Spinal cord (tissue), 10 donors: ENCODE data around the gene GABARAP. TPM values are rescaled to one million over a fixed set of nuclear protein-coding genes. Genes with fewer than 3 reads are reported as not detected.
A peak's percentile ranks its signal among the peaks of the same experiment; 100 is the strongest.

Source experiments
- DNase-seq, 6 donors: peaks; one replicate each; pipeline versions ENCODE4 v3.0.0 to v3.0.0-alpha.2; 2013 to 2015; ENCODE audit warnings: low spot score in 6 of 6, low read depth in 4 of 6
- H3K27ac ChIP-seq: one replicate; pipeline ENCODE4 v1.5.1; 2013; ENCODE audit warnings: low read depth, low read length, control low read depth
- H3K27me3 ChIP-seq: one replicate; pipeline ENCODE4 v1.6.1; 2013; ENCODE audit warnings: low read length; ENCODE audit not compliant: control insufficient read depth, insufficient read depth
- H3K36me3 ChIP-seq: one replicate; pipeline ENCODE4 v1.6.1; 2013; ENCODE audit warnings: low read length; ENCODE audit not compliant: control insufficient read depth, insufficient read depth
- H3K4me1 ChIP-seq: one replicate; pipeline ENCODE4 v1.6.1; 2013; ENCODE audit warnings: low read length; ENCODE audit not compliant: control insufficient read depth, insufficient read depth
- H3K4me3 ChIP-seq: one replicate; pipeline ENCODE4 v1.5.1; 2013; ENCODE audit warnings: low read depth, low read length, control low read depth
- H3K9me3 ChIP-seq: one replicate; pipeline ENCODE4 v1.6.1; 2013; ENCODE audit warnings: low read length; ENCODE audit not compliant: control insufficient read depth, insufficient read depth
- WGBS: methylation state at CpG from one replicate; pipeline ENCODE4 v1.1.5; 2013; ENCODE audit warnings: missing lambda C conversion rate; ENCODE audit not compliant: insufficient coverage; 5-methylcytosine and 5-hydroxymethylcytosine counted together
- polyA plus RNA-seq, 2 donors: library from polyadenylated mRNA; unstranded; fragments of 120-200 nt; gene quantifications; one replicate each; pipeline ENCODE4 v1.2.1, GENCODE V29; 2013; ENCODE audit not compliant: insufficient read length in 2 of 2
- total RNA-seq, 2 donors: library from RNA; depleted of rRNA in 1 of 2; stranded (reverse); fragments of 120-200 nt in 1 of 2; fragments of >200 nt in 1 of 2; gene quantifications; one replicate each; pipeline versions ENCODE4 v1.2.3 to v1.2.4, GENCODE V29; 2013 to 2014
- donor health status: healthy.

The GABARAP gene
- total and polyA plus RNA-seq, 4 donors = 196 to 481 (median 446) TPM

- Histone ChIP-seq H3K9me3 (no peaks in the 10 kb centered on the region), H3K4me1 (peaks cover 24% of the 10 kb centered on the region), H3K36me3 (peaks cover 35% of the 10 kb centered on the region), H3K4me3 (peak overlapping the region; percentile 9), H3K27ac (no peak overlapping the region), H3K27me3 (peaks cover 50% of the 10 kb centered on the region)
- 2% methylated on average over 69 of the region's 71 CpGs for WGBS
- DNase-seq = no peak
Measured at GRCh38 chr17:7261379-7262191, 19.3 kb upstream of the GABARAP start.

GRCh38 chr17:7260651-7261378, 18.6 kb upstream of the GABARAP start:
- Histone ChIP-seq H3K27me3 (peaks cover 48% of the 10 kb centered on the region), H3K4me1 (peaks cover 24% of the 10 kb centered on the region), H3K4me3 (peak overlapping the region; percentile 9), H3K36me3 (peaks cover 43% of the 10 kb centered on the region), H3K27ac (no peak overlapping the region), H3K9me3 (no peaks in the 10 kb centered on the region)
- DNase-seq = no peak
- WGBS = 6% methylated on average over 54 of the region's 54 CpGs

- H3K36me3 ChIP-seq = peaks cover 49% of the 10 kb centered on the region
- 100% methylated on average over 3 of the region's 4 CpGs for WGBS
Measured at GRCh38 chr17:7260151-7260550, 17.9 kb upstream of the GABARAP start.

GRCh38 chr17:7259555-7259889, 17.3 kb upstream of the GABARAP start:
- Histone ChIP-seq H3K27me3 (peaks cover 45% of the 10 kb centered on the region), H3K36me3 (peaks cover 55% of the 10 kb centered on the region), H3K9me3 (no peaks in the 10 kb centered on the region), H3K27ac (no peak overlapping the region), H3K4me3 (no peak overlapping the region), H3K4me1 (peaks cover 24% of the 10 kb centered on the region)
- DNase-seq = no peak
- 88% methylated on average over 1 of the region's 6 CpGs for WGBS

More at GRCh38 chr17:7260151-7260550, 17.9 kb upstream of the GABARAP start:
- Histone ChIP-seq H3K27me3 (peaks cover 47% of the 10 kb centered on the region), H3K4me3 (no peak overlapping the region), H3K9me3 (no peaks in the 10 kb centered on the region), H3K27ac (no peak overlapping the region), H3K4me1 (peaks cover 24% of the 10 kb centered on the region)
- no peak for DNase-seq

- Histone ChIP-seq H3K4me1 (peaks cover 24% of the 10 kb centered on the region), H3K27ac (no peak overlapping the region), H3K27me3 (peaks cover 40% of the 10 kb centered on the region), H3K36me3 (peaks cover 57% of the 10 kb centered on the region), H3K4me3 (no peak overlapping the region), H3K9me3 (no peaks in the 10 kb centered on the region)
- DNase-seq = no peak
- 91% methylated on average over 6 of the region's 7 CpGs for WGBS
Measured at GRCh38 chr17:7258731-7259554, 16.7 kb upstream of the GABARAP start.

- Histone ChIP-seq H3K9me3 (no peaks in the 10 kb centered on the region), H3K4me3 (no peak overlapping the region), H3K27me3 (peaks cover 20% of the 10 kb centered on the region), H3K4me1 (peaks cover 19% of the 10 kb centered on the region), H3K27ac (no peak overlapping the region), H3K36me3 (peaks cover 57% of the 10 kb centered on the region)
- DNase-seq = no peak
- WGBS = 94% methylated on average over 7 of the region's 8 CpGs
Measured at GRCh38 chr17:7256766-7257456, 14.7 kb upstream of the GABARAP start.

- Histone ChIP-seq H3K27ac (no peak overlapping the region), H3K9me3 (no peaks in the 10 kb centered on the region), H3K36me3 (peaks cover 51% of the 10 kb centered on the region), H3K4me1 (peaks cover 21% of the 10 kb centered on the region), H3K27me3 (no peaks in the 10 kb centered on the region), H3K4me3 (no peak overlapping the region)
- WGBS = 88% methylated on average over 4 of the region's 4 CpGs
- DNase-seq = no peak
Measured at GRCh38 chr17:7254511-7254910, 12.3 kb upstream of the GABARAP start.

- no peaks in the 10 kb centered on the region for H3K27me3 ChIP-seq
- H3K36me3 ChIP-seq = peaks cover 37% of the 10 kb centered on the region
- H3K4me1 ChIP-seq = peaks cover 31% of the 10 kb centered on the region
- 83% methylated on average over 3 of the region's 5 CpGs for WGBS
- no peaks in the 10 kb centered on the region for H3K9me3 ChIP-seq
- peak overlapping the region; percentile 98 for H3K4me3 ChIP-seq
- DNase-seq = no peak
- peak overlapping the region; percentile 100 for H3K27ac ChIP-seq
Measured at GRCh38 chr17:7253082-7253481, 10.8 kb upstream of the GABARAP start.
